ENCODE measurements around the gene MPZL1.

MPZL1 gene

GRCh38 chr1:167721617-167722151, at the start of gene MPZL1:
MPZL1 (plus strand) TSS chr1:167721982; CDS start chr1:167722152, 170 bp downstream.
- FAIRE-seq = no peak

GRCh38 chr1:167672831-167673230, 49.0 kb upstream of the MPZL1 start:
- no peak for FAIRE-seq

- FAIRE-seq = no peak
Measured at GRCh38 chr1:167673265-167673664, 48.5 kb upstream of the MPZL1 start.

GRCh38 chr1:167674156-167674555, 47.6 kb upstream of the MPZL1 start:
- FAIRE-seq = no peak

GRCh38 chr1:167675440-167675839, 46.3 kb upstream of the MPZL1 start:
- no peak for FAIRE-seq

- FAIRE-seq = no peak
Measured at GRCh38 chr1:167676205-167676915, 45.4 kb upstream of the MPZL1 start.

- no peak for FAIRE-seq
Measured at GRCh38 chr1:167676916-167677848, 44.6 kb upstream of the MPZL1 start.

GRCh38 chr1:167678422-167678821, 43.4 kb upstream of the MPZL1 start:
- no peak for FAIRE-seq

GRCh38 chr1:167678838-167679237, 42.9 kb upstream of the MPZL1 start:
- FAIRE-seq = no peak

- FAIRE-seq = no peak
Measured at GRCh38 chr1:167679714-167680113, 42.1 kb upstream of the MPZL1 start.

GRCh38 chr1:167681024-167681423, 40.8 kb upstream of the MPZL1 start:
- no peak for FAIRE-seq

GRCh38 chr1:167681451-167682098, 40.2 kb upstream of the MPZL1 start:
- FAIRE-seq = no peak

- FAIRE-seq = no peak
Measured at GRCh38 chr1:167683226-167683625, 38.6 kb upstream of the MPZL1 start.

- FAIRE-seq = no peak
Measured at GRCh38 chr1:167683641-167684502, 37.9 kb upstream of the MPZL1 start.

GRCh38 chr1:167685844-167686243, 35.9 kb upstream of the MPZL1 start:
- FAIRE-seq = no peak

GRCh38 chr1:167687919-167688519, 33.8 kb upstream of the MPZL1 start:
- FAIRE-seq = peak; percentile 96

GRCh38 chr1:167689567-167689920, 32.2 kb upstream of the MPZL1 start:
- no peak for FAIRE-seq

- no peak for FAIRE-seq
Measured at GRCh38 chr1:167690053-167690452, 31.7 kb upstream of the MPZL1 start.

- no peak for FAIRE-seq
Measured at GRCh38 chr1:167693425-167694045, 28.2 kb upstream of the MPZL1 start.

GRCh38 chr1:167694691-167695090, 27.1 kb upstream of the MPZL1 start:
- no peak for FAIRE-seq

GRCh38 chr1:167695147-167695546, 26.6 kb upstream of the MPZL1 start:
- no peak for FAIRE-seq

Data from TTC549 (cell line).